A673 (cell line): ENCODE data around the gene FAU. TPM values are rescaled to one million over a fixed set of nuclear protein-coding genes. Genes with fewer than 3 reads are reported as not detected.

ENCODE experiments used
- BruUV-seq: library from RNA; stranded (reverse); fragments of 400-500 nt; replicated peaks from 2 replicates; lab custom pipeline; 2021; lab: Mats Ljungman, UMichigan
- CTCF ChIA-PET: fragments of 300-600 bp; sonication (Branson Sonifier 250); formaldehyde crosslinking; loops from one replicate; lab custom pipeline; 2022; ENCODE audit warnings: antibody characterized with exemption; lab: Charles Lee
- POLR2A ChIA-PET: fragments of 300-600 bp; sonication (Branson Sonifier 250); formaldehyde crosslinking; loops from one replicate; lab custom pipeline; 2022; ENCODE audit warnings: antibody characterized with exemption; ENCODE audit not compliant: low non-redundant PET; lab: Charles Lee
- DNase-seq: peaks from one replicate; pipeline ENCODE4 v3.0.0-alpha.2; 2015; ENCODE audit warnings: low spot score
- H3K27ac ChIP-seq: fragments of 200-600 bp; sonication (generic); 2 replicates; pipeline ENCODE4 v1.5.1; 2016; ENCODE audit warnings: mixed run types, low read depth, mild to moderate bottlenecking, mixed read lengths, antibody characterized with exemption, low read length; ENCODE audit not compliant: poor library complexity, severe bottlenecking
- H3K27me3 ChIP-seq: fragments of 200-600 bp; sonication (generic); replicated peaks from 2 replicates; pipeline ENCODE4 v1.6.1; 2017; ENCODE audit warnings: mixed run types, low read depth, mild to moderate bottlenecking, mixed read lengths, antibody characterized with exemption, low read length; ENCODE audit not compliant: insufficient read depth, poor library complexity
- H3K36me3 ChIP-seq: fragments of 200-600 bp; sonication (generic); 2 replicates; pipeline ENCODE4 v1.6.1; 2016; ENCODE audit warnings: mixed run types, mild to moderate bottlenecking, mixed read lengths, antibody characterized with exemption, low read length; ENCODE audit not compliant: insufficient read depth, poor library complexity, severe bottlenecking
- H3K4me1 ChIP-seq: fragments of 200-600 bp; sonication (generic); 2 replicates; pipeline ENCODE4 v1.6.1; 2017; ENCODE audit warnings: mixed run types, mild to moderate bottlenecking, mixed read lengths, antibody characterized with exemption, low read length; ENCODE audit not compliant: insufficient read depth, poor library complexity, severe bottlenecking
- H3K4me3 ChIP-seq: fragments of 200-600 bp; sonication (generic); 2 replicates; pipeline ENCODE4 v1.5.1; 2016; ENCODE audit warnings: low read depth, mixed run types, mild to moderate bottlenecking, mixed read lengths, low read length; ENCODE audit not compliant: poor library complexity, severe bottlenecking
- H3K9me3 ChIP-seq: fragments of 200-600 bp; sonication (generic); 2 replicates; pipeline ENCODE4 v1.6.1; 2016; ENCODE audit warnings: mixed run types, low read depth, mild to moderate bottlenecking, mixed read lengths, antibody characterized with exemption, low read length; ENCODE audit not compliant: poor library complexity, severe bottlenecking
- CTCF ChIP-seq: fragments of 300-800, 200-600 bp; sonication (generic); conservative IDR thresholded peaks from 2 replicates; pipeline ENCODE4 v1.5.1; 2017; ENCODE audit warnings: low read depth, mild to moderate bottlenecking, antibody characterized with exemption, low read length, moderate library complexity, mixed read lengths
- EZH2 ChIP-seq: fragments of 200-600 bp; sonication (generic); IDR thresholded peaks from 2 replicates; pipeline ENCODE4 v1.6.1; 2017; ENCODE audit warnings: borderline replicate concordance, low read depth, mild to moderate bottlenecking, mixed read lengths, antibody characterized with exemption, low read length; ENCODE audit not compliant: poor library complexity, severe bottlenecking
- intact Hi-C: fragments of 100-400 bp; cut with micrococcal nuclease; formaldehyde crosslinking; loops from one replicate; pipeline ENCODE4 v1.10.0; 2022; ENCODE audit not compliant: unreplicated experiment
- total RNA-seq: library from RNA; stranded (reverse); gene quantifications from 2 replicates; pipeline ENCODE4 v1.2.3, GENCODE V29; 2021

Gene FAU
- total RNA-seq, 1 experiment from 2014 or later, result 956 TPM

DNA sequence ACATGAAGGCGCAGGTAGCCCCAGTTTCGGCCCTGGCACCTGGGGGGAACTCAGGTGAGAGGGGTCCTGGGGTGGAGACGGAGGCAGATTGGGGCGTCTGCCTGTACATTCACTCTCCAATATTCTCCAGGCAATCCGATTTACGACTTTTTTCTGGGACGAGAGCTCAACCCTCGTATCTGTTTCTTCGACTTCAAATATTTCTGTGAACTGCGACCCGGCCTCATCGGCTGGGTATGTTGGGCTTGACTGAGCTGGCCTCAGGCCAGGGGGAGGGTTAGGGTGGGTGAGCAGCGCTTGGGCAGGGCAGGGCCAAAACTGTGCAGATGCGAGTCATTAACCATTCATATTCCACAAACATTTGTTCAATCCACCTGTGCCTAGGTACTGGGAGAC is 8.6 kb downstream of the FAU start:
- POLR2A ChIA-PET, result no interaction called here
- Histone ChIP-seq H3K27ac (peak overlapping the region; percentile 75), H3K9me3 (no peaks in the 10 kb centered on the region), H3K4me1 (peaks cover 27% of the 10 kb centered on the region), H3K36me3 (peaks cover 11% of the 10 kb centered on the region), H3K27me3 (no peaks in the 10 kb centered on the region), H3K4me3 (peak overlapping the region; percentile 80)
- intact Hi-C loops, result loop anchor here (10.0 kb wide), 1 partner anchor 329 kb away; no protein-coding TSS in a partner anchor
- no TSS peak for BruUV-seq
- DNase-seq, result no peak
- CTCF ChIA-PET, result interaction anchor here (0.6 to 1.9 kb wide), 7 partner anchors 9 to 202 kb away, joined by 3 to 8 read pairs (median 3); partner anchors contain the start of genes CAPN1, FAU and MRPL49
- TF ChIP-seq CTCF (no peak), EZH2 (no peak)

GRCh38 chr11:65112546-65113360 is 9.2 kb downstream of the FAU start:
- TF ChIP-seq EZH2 (no peak), CTCF (peak; percentile 91)
- Histone ChIP-seq H3K4me1 (peaks cover 27% of the 10 kb centered on the region), H3K9me3 (no peaks in the 10 kb centered on the region), H3K36me3 (peaks cover 5% of the 10 kb centered on the region), H3K4me3 (peak overlapping the region; percentile 80), H3K27ac (peak overlapping the region; percentile 75), H3K27me3 (no peaks in the 10 kb centered on the region)
- intact Hi-C loops, result loop anchor here (10.0 kb wide), 1 partner anchor 328 kb away; no protein-coding TSS in a partner anchor
- ChIA-PET POLR2A (no interaction called here), CTCF (interaction anchor here (0.6 to 1.9 kb wide), 8 partner anchors 8 to 203 kb away, joined by 3 to 8 read pairs (median 3); partner anchors contain the start of genes CAPN1, FAU and MRPL49)
- no TSS peak for BruUV-seq
- peak; percentile 81 for DNase-seq

DNA sequence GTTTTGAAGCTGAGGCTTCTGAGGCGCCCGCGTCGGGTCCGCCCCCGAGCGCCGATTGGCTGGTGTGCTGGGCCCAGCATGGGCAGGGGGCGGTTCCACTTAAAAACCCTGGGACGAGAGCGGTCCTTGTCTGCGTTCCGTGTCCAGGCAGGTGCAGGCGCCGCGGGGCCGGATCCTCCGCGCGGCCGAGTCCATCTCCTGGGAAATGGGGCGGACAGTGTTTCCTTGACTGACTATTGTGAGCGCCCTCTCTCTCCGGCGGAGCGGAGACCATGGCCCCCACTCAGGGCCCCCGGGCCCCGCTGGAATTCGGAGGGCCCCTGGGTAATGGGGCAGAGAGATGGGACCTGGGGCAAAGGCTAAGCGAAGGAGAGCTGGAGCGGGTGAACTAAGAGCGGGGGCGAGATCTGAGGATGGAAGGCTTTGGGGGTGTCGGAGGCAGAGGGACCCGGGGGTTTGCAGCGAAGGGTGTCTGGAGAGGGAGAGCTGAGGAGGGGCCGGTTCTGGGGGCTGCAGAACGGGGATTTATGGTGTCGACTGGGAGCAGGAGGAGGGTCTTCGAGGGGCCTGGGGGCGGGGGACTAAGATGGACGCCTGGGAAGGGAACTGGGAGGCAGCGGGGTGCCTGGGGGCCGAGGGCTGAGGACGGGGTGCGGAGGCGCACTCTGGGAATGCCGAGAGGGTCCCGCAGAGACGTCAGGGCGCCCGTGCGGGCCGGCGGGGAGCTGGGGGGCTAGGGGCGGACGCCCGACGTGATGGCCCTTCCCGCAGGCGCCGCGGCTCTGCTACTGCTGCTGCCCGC is 10.0 kb downstream of the FAU start, which contains the start of gene TM7SF2:
TSS of gene TM7SF2 (plus strand) at position 129 of the 802 bp plus-strand sequence. CDS start at position 273, 144 bp downstream.
- intact Hi-C loops, result loop anchor here (2.0 to 10.0 kb wide), 2 partner anchors 327 to 399 kb away; no protein-coding TSS in a partner anchor
- Histone ChIP-seq H3K27ac (peak within 1 kb of the TSS; percentile 75), H3K27me3 (no peaks in the 10 kb centered on the region), H3K36me3 (peaks cover 5% of the 10 kb centered on the region), H3K4me3 (peak within 1 kb of the TSS; percentile 80), H3K9me3 (no peaks in the 10 kb centered on the region), H3K4me1 (peaks cover 27% of the 10 kb centered on the region)
- TF ChIP-seq CTCF (no peak), EZH2 (no peak)
- peak; percentile 99 for DNase-seq
- ChIA-PET POLR2A (interaction anchor here (0.7 kb wide), 1 partner anchor 10 kb away, joined by 4 read pairs; the partner anchor contains the start of gene MRPL49), CTCF (interaction anchor here (0.6 to 1.9 kb wide), 13 partner anchors 7 to 252 kb away, joined by 3 to 8 read pairs (median 3); partner anchors contain the start of genes CAPN1, FAU and MRPL49)
- no TSS peak for BruUV-seq
